Endodermal cell (in vitro differentiated cells): Measurements from ENCODE around the gene SMTN. TPM values are rescaled to one million over a fixed set of nuclear protein-coding genes. Genes with fewer than 3 reads are reported as not detected.
A peak's percentile ranks its signal among the peaks of the same experiment; 100 is the strongest.

Experiments used
- DNase-seq: peaks from one replicate; pipeline ENCODE4 v3.0.0-alpha.2; 2017
- H3K27ac ChIP-seq: 2 replicates; pipeline ENCODE4 v1.5.1; 2013; ENCODE audit warnings: mild to moderate bottlenecking, low read depth, low read length, moderate library complexity
- H3K27me3 ChIP-seq: 2 replicates; pipeline ENCODE4 v1.6.1; 2013; ENCODE audit warnings: mild to moderate bottlenecking, low read length, moderate library complexity; ENCODE audit not compliant: insufficient read depth, control insufficient read depth, poor library complexity, severe bottlenecking
- H3K36me3 ChIP-seq: 2 replicates; pipeline ENCODE4 v1.7.0; 2013; ENCODE audit warnings: mild to moderate bottlenecking, low read length, moderate library complexity; ENCODE audit not compliant: control insufficient read depth, insufficient read depth
- H3K4me1 ChIP-seq: one replicate; pipeline ENCODE4 v1.7.0; 2013; ENCODE audit warnings: low read length; ENCODE audit not compliant: control insufficient read depth, insufficient read depth
- H3K4me3 ChIP-seq: 2 replicates; pipeline ENCODE4 v1.5.1; 2013; ENCODE audit warnings: mild to moderate bottlenecking, low read length, moderate library complexity
- H3K9ac ChIP-seq: 2 replicates; pipeline ENCODE4 v1.6.1; 2013; ENCODE audit warnings: mild to moderate bottlenecking, low read length, moderate library complexity; ENCODE audit not compliant: poor library complexity, severe bottlenecking; ENCODE audit errors: extremely low read depth
- H3K9me3 ChIP-seq: 2 replicates; pipeline ENCODE4 v1.6.1; 2013; ENCODE audit warnings: mild to moderate bottlenecking, low read length, moderate library complexity; ENCODE audit not compliant: control insufficient read depth
- H3K27ac Mint-ChIP-seq: 2 replicates; pipeline ENCODE4 v1.8.0; 2020; ENCODE audit warnings: mixed read lengths
- H3K27me3 Mint-ChIP-seq: 2 replicates; pipeline ENCODE4 v1.8.0; 2021; ENCODE audit warnings: mild to moderate bottlenecking, mixed read lengths; ENCODE audit not compliant: insufficient read depth
- H3K36me3 Mint-ChIP-seq: 2 replicates; pipeline ENCODE4 v1.8.0; 2020; ENCODE audit warnings: low read depth, mixed read lengths
- H3K4me1 Mint-ChIP-seq: 2 replicates; pipeline ENCODE4 v1.8.0; 2020; ENCODE audit warnings: mixed read lengths
- H3K4me3 Mint-ChIP-seq: 2 replicates; pipeline ENCODE4 v1.8.0; 2020; ENCODE audit warnings: mild to moderate bottlenecking, moderate library complexity, mixed read lengths
- H3K9me3 Mint-ChIP-seq: 2 replicates; pipeline ENCODE4 v1.8.0; 2020; ENCODE audit warnings: mild to moderate bottlenecking, mixed read lengths
- WGBS, 2 experiments: methylation state at CpG; one replicate each; pipeline versions ENCODE4 v1.1.5 to v1.1.7; 2013; ENCODE audit warnings: missing lambda C conversion rate in 2 of 2, mixed read lengths in 1 of 2; ENCODE audit not compliant: insufficient coverage in 1 of 2, insufficient read length in 1 of 2; 5-methylcytosine and 5-hydroxymethylcytosine counted together
- total RNA-seq, 2 donors: library from RNA; stranded (reverse); fragmentation: NEBNext Ultra II Directional in 1 of 2; extraction: Animal tissue kit (Norgen Biotek cat#: 25700) in 1 of 2; gene quantifications; 2 replicates in 1 of 2; 3 replicates in 1 of 2; pipeline ENCODE4 v1.2.1, GENCODE V29; 2021
- TF ChIP-seq, protein P1 (sequence below): fragments of 200-600 bp; sonication (generic); conservative IDR thresholded peaks from 2 replicates; pipeline ENCODE4 v1.5.0; 2021; ENCODE audit warnings: antibody characterized with exemption, mild to moderate bottlenecking

SMTN gene
- total RNA-seq, 2 donors from 2014 or later, result 23.6 to 35.8 TPM

GRCh38 chr22:31139866-31140716, 59.0 kb downstream of the SMTN start, which contains the start of gene PLA2G3:
Gene PLA2G3 (minus strand): TSS chr22:31140508. CDS start chr22:31140354, 154 bp downstream.
- Histone ChIP-seq H3K27ac (peak within 1 kb of the TSS; percentile 83), H3K4me1 (no peaks in the 10 kb centered on the region), H3K9me3 (peaks cover 3% of the 10 kb centered on the region), H3K27me3 (no peaks in the 10 kb centered on the region), H3K4me3 (no peak within 1 kb of the TSS), H3K36me3 (no peaks in the 10 kb centered on the region), H3K9ac (no peak within 1 kb of the TSS)
- no peaks in the 10 kb centered on the region for H3K36me3 Mint-ChIP-seq
- H3K4me3 Mint-ChIP-seq, result peak within 1 kb of the TSS; percentile 49
- TF ChIP-seq, protein P1, sequence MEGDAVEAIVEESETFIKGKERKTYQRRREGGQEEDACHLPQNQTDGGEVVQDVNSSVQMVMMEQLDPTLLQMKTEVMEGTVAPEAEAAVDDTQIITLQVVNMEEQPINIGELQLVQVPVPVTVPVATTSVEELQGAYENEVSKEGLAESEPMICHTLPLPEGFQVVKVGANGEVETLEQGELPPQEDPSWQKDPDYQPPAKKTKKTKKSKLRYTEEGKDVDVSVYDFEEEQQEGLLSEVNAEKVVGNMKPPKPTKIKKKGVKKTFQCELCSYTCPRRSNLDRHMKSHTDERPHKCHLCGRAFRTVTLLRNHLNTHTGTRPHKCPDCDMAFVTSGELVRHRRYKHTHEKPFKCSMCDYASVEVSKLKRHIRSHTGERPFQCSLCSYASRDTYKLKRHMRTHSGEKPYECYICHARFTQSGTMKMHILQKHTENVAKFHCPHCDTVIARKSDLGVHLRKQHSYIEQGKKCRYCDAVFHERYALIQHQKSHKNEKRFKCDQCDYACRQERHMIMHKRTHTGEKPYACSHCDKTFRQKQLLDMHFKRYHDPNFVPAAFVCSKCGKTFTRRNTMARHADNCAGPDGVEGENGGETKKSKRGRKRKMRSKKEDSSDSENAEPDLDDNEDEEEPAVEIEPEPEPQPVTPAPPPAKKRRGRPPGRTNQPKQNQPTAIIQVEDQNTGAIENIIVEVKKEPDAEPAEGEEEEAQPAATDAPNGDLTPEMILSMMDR, result peak; percentile 70
- H3K27ac Mint-ChIP-seq, result no peak within 1 kb of the TSS
- peaks cover 16% of the 10 kb centered on the region for H3K27me3 Mint-ChIP-seq
- H3K4me1 Mint-ChIP-seq, result peaks cover 7% of the 10 kb centered on the region
- peak; percentile 99 for DNase-seq
- peaks cover 6% of the 10 kb centered on the region for H3K9me3 Mint-ChIP-seq
- 23 to 42% methylated on average over 18 to 24 of the region's 24 CpGs for WGBS, 2 experiments

- no peak overlapping the region for H3K9ac ChIP-seq
- peaks cover 7% of the 10 kb centered on the region for H3K9me3 ChIP-seq
- TF ChIP-seq, protein P1, result no peak
- WGBS, 2 experiments, result 88 to 100% methylated on average over 2 to 5 of the region's 5 CpGs
- DNase-seq, result no peak
- H3K27ac ChIP-seq, result peak overlapping the region; percentile 78
- Mint-ChIP-seq H3K4me1 (peaks cover 7% of the 10 kb centered on the region), H3K36me3 (no peaks in the 10 kb centered on the region), H3K27me3 (peaks cover 18% of the 10 kb centered on the region), H3K27ac (no peak overlapping the region), H3K4me3 (no peak overlapping the region), H3K9me3 (peaks cover 11% of the 10 kb centered on the region)
- no peaks in the 10 kb centered on the region for H3K27me3 ChIP-seq
- H3K4me1 ChIP-seq, result no peaks in the 10 kb centered on the region
- no peak overlapping the region for H3K4me3 ChIP-seq
- no peaks in the 10 kb centered on the region for H3K36me3 ChIP-seq
These were observed 59.6 kb downstream of the SMTN start for GRCh38 chr22:31140746-31141145.

- Histone ChIP-seq H3K4me1 (no peaks in the 10 kb centered on the region), H3K36me3 (no peaks in the 10 kb centered on the region), H3K4me3 (no peak overlapping the region), H3K9ac (no peak overlapping the region), H3K27me3 (no peaks in the 10 kb centered on the region), H3K9me3 (peaks cover 9% of the 10 kb centered on the region), H3K27ac (no peak overlapping the region)
- TF ChIP-seq, protein P1, result no peak
- Mint-ChIP-seq H3K36me3 (no peaks in the 10 kb centered on the region), H3K4me3 (no peak overlapping the region), H3K9me3 (peaks cover 15% of the 10 kb centered on the region), H3K27me3 (peaks cover 18% of the 10 kb centered on the region), H3K4me1 (peaks cover 7% of the 10 kb centered on the region), H3K27ac (no peak overlapping the region)
- peak; percentile 36 for DNase-seq
- 88 to 93% methylated on average over 1 to 2 of the region's 2 CpGs for WGBS, 2 experiments
These were observed 60.4 kb downstream of the SMTN start for GRCh38 chr22:31141551-31141950.
